Hypothalamus (tissue), 51 donors: ENCODE results near the gene GHRL.
A peak's percentile ranks its signal among the peaks of the same experiment; 100 is the strongest.

Source experiments
- DNase-seq, 51 donors: peaks; one replicate each; lab custom pipeline; 2025; lab: John Stamatoyannopoulos, UW

The GHRL gene

GRCh38 chr3:10292505-10293419, at the start of gene GHRL:
Gene GHRL, minus strand, starts transcription at chr3:10292947. Its CDS starts 2,767 bp downstream, at chr3:10290180.
- DNase-seq, result peak in 1 of 51 donors; percentile 12

- no peak for DNase-seq
Measured at GRCh38 chr3:10341901-10342398, 49.2 kb upstream of the GHRL start.

- peak in 2 of 51 donors; percentile 14 to 31 for DNase-seq
Measured at GRCh38 chr3:10340476-10340875, 47.7 kb upstream of the GHRL start.

- DNase-seq, result no peak
Measured at GRCh38 chr3:10340046-10340445, 47.3 kb upstream of the GHRL start.

GRCh38 chr3:10339376-10339955, 46.7 kb upstream of the GHRL start:
- DNase-seq, result no peak

- no peak for DNase-seq
Measured at GRCh38 chr3:10338591-10339353, 46.0 kb upstream of the GHRL start.

- DNase-seq, result no peak
Measured at GRCh38 chr3:10338164-10338470, 45.4 kb upstream of the GHRL start.

- no peak for DNase-seq
Measured at GRCh38 chr3:10337323-10338163, 44.8 kb upstream of the GHRL start.

- DNase-seq, result no peak
Measured at GRCh38 chr3:10336761-10337160, 44.0 kb upstream of the GHRL start.

GRCh38 chr3:10335871-10336622, 43.3 kb upstream of the GHRL start:
- no peak for DNase-seq

- no peak for DNase-seq
Measured at GRCh38 chr3:10335190-10335738, 42.5 kb upstream of the GHRL start.

- DNase-seq, result peak in 10 of 51 donors; percentile 7 to 69 (median 32)
Measured at GRCh38 chr3:10334459-10334858, 41.7 kb upstream of the GHRL start.

- peak in 17 of 51 donors; percentile 5 to 65 (median 27) for DNase-seq
Measured at GRCh38 chr3:10334042-10334441, 41.3 kb upstream of the GHRL start.

- DNase-seq, result no peak
Measured at GRCh38 chr3:10333349-10333650, 40.6 kb upstream of the GHRL start.

- no peak for DNase-seq
Measured at GRCh38 chr3:10332481-10333348, 40.0 kb upstream of the GHRL start.

GRCh38 chr3:10331320-10331719, 38.6 kb upstream of the GHRL start:
- DNase-seq, result no peak

GRCh38 chr3:10330319-10330718, 37.6 kb upstream of the GHRL start:
- no peak for DNase-seq

- DNase-seq, result no peak
Measured at GRCh38 chr3:10329495-10330015, 36.8 kb upstream of the GHRL start.
